Heart left ventricle (tissue), 13 donors: Measurements from ENCODE around the gene LCLAT1.

ENCODE experiments used
- CTCF ChIP-seq, 12 donors: fragments of 200-600 bp; sonication (generic) in 4 of 12; IDR thresholded peaks; one replicate each; pipeline versions ENCODE4 v1.5.0 to v1.8.0; 2018 to 2022; ENCODE audit warnings: antibody characterized with exemption in 12 of 12, mild to moderate bottlenecking in 5 of 12
- POLR2A ChIP-seq, 2 donors: fragments of 450-650 bp; IDR thresholded peaks; one replicate each; pipeline ENCODE4 v1.6.1; 2017; ENCODE audit warnings: antibody characterized with exemption in 2 of 2, mild to moderate bottlenecking in 2 of 2, moderate library complexity in 2 of 2
- donor health status: ischemic (EF 13 %, LVEDD 7.1; RV severe dilation, severe dysfunction).
- donor health status: DM: no; HTN: yes; CAD: no.
- donor health status: DM: no; HTN: no; CAD: no.
- donor health status: ischemic (EF 25% LVEDD 6.9; RV normal size, moderate dysfunction).
- donor health status: ischemic (EF 25% LVEDD 5.7; RV mildly dilated, moderate dysfunction).
- donor health status: ischemic (EF 35%, LVEDD 5.7; RV mildly dilated, moderate dysfunction).
- donor health status: nonischemic (EF 11% LVEDD 7.7; RV severe dilation, severe dysfunction).
- donor health status: DM: yes; HTN: yes; CAD: no.
- donor health status: PGD.
- donor health status: ischemic (EF 29% LVEDD 5.4; RV normal size, mild dysfunction).
- donor health status: nonischemic (EF 23%, LVEDD 6.1; RV moderate dilation, normal function).

- TF ChIP-seq POLR2A (IDR thresholded peaks at IDR 0.05) = no peak
- no peak for TF ChIP-seq CTCF (IDR thresholded peaks at IDR 0.05)
Observed at GRCh38 chr2:30443081-30443480, 4.0 kb upstream of the LCLAT1 start.
